GM12892 (cell line): Measurements from ENCODE around the gene C3orf22.

Experiments used
- DNase-seq: peaks from one replicate; pipeline ENCODE4 v3.0.0; 2011; ENCODE audit not compliant: insufficient read length
- FAIRE-seq: peaks from 2 replicates; lab custom pipeline; 2011; peaks lifted over from hg19 to GRCh38; lab: Jason Lieb, UNC
- POLR2A ChIP-seq: IDR thresholded peaks from 2 replicates; pipeline ENCODE4 v1.6.1; 2011; ENCODE audit warnings: low read depth, low read length, control low read depth
- POLR2AphosphoS5 ChIP-seq: IDR thresholded peaks from 2 replicates; pipeline ENCODE4 v1.6.1; 2011; ENCODE audit warnings: low read depth, low read length, control low read depth
- TAF1 ChIP-seq: IDR thresholded peaks from 2 replicates; pipeline ENCODE4 v1.6.1; 2011; ENCODE audit warnings: low read depth, mild to moderate bottlenecking, control low read depth, low read length, borderline replicate concordance

C3orf22 gene

DNA sequence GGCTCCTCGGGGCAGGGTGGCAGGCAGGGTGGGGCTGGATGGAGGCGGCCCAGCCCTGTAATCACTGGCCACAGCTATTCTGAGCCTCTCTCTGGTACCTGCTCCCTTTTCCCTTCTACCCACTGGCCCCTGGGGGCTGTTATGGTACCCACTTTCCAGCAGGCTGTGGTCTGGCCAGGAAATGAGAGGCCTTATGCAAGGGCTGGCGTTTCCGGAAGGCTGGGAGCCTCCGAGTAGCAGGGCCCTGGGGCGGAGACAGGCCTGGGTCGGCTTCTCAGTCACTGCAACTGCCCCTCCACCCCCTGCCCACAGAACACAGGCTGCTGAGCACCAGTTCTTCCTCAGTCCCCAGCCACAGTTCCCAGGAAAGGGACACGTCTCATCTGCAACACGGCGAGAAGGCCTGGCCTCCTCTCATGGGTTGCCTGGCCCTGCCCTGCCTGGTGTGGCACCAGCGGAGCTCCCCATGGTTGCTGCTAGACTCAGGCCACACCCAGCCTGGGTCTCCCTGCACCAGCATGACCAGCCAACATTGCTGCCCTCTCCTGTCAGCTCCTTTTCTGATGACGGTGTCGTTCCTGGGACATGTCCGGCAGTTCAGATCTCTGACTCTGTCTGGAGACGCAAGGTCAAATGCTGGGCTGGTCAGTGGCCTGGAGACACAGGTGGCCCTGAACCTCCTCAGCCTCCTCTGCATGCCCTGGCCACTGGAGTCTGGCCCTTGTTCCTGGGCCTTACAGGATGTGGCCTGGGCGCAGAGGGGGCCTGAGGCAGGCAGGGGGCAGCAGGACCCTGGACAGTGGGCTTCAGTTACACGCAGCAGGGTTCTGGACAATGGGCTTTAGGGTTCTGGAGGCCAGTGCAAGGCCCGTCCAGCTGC lies 28.3 kb downstream of the C3orf22 start:
- DNase-seq, result no peak
- FAIRE-seq, result no peak

DNA sequence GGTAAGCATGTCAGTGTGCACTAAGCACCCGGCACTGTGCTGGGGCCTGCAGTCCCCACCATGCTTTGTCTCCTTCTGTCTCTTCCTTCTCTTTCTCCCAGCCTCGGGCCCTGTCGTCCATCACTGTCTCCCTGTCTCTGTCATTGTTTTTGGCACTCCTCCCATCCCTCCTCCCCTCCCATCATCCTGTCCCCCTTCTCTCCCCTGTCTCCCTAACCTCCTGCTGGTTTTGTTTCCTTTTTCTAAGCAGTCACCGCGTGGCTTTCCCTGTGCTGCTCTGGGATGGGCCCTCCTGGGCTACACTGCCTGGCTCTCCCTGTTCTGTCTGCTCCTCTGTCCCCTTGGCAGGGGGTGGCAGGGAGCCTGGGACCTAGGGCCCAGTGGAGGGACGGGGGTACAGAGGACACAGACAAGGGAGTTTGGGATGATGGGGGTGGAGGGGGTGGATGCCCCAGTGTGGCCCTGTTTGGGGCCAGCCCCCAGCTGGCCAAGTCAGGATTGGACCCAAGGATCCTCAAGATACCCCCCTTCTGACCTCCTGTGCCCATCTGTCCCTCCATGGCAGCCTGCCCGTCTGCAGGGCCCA lies 29.1 kb downstream of the C3orf22 start:
- FAIRE-seq, result no peak
- no peak for DNase-seq
- TF ChIP-seq POLR2A, result no peak
- TF ChIP-seq TAF1, result no peak
- TF ChIP-seq POLR2AphosphoS5, result no peak

More for the DNA sequence above, 28.3 kb downstream of the C3orf22 start:
- TF ChIP-seq TAF1 (no peak), POLR2A (no peak), POLR2AphosphoS5 (no peak)

DNA sequence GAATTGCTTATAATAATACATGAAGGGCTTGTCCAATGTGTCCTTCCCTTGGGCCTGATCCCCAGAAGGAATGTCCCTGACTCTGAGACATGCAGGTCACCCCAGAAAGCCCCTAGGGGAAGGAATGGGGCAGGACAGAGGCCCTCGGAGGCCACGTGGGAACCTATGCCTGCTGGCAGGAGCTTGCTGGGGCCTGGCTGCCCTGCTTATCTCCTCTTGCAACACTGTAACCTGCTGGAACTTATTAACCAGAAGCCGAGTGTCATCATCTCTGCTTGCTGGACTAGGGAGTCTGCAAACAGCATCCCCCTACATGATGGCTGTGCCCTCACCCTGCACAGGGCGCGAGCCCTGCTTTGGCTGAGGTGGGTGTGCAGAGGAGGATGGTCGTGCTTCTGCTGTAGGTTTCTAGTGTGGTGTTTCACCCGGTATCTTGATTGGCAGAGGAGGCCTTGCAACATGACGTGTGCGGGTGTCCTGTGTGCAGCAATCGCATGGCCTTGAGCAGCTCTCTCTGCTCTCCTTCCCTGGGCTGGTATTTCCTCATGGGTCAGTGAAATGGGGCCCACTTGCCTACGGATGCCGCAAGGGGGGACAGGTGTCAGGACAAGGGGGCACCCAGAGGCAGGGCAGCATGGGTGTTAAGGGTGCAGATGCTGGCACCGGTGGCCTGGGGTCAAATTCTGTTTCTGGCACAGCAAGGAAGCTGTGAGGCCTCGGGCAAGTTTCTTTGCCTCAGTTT lies 29.8 kb downstream of the C3orf22 start:
- no peak for TF ChIP-seq POLR2AphosphoS5
- no peak for TF ChIP-seq POLR2A
- no peak for TF ChIP-seq TAF1
- DNase-seq (no peak), FAIRE-seq (no peak)

DNA sequence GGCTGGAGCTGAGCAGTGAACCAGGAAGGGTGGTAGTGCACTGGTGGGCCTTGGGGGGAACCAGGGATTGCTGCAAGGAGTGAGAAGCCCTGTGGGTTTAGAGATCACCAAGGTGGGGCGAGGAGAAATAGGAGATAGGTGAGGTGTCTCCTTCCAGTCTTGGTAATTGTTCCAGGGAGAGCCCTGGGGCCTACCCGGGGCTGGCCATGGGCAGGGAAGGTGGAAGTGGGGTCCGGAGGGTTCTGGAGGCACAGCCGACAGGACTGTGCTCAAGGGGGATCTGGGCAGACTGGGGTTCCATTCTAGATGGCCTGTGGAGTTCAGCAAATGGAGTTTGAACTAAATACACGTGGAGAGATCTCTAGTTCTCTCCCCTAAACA lies 30.3 kb downstream of the C3orf22 start:
- TF ChIP-seq POLR2A (no peak), POLR2AphosphoS5 (no peak), TAF1 (no peak)
- DNase-seq, result no peak
- FAIRE-seq, result no peak

DNA sequence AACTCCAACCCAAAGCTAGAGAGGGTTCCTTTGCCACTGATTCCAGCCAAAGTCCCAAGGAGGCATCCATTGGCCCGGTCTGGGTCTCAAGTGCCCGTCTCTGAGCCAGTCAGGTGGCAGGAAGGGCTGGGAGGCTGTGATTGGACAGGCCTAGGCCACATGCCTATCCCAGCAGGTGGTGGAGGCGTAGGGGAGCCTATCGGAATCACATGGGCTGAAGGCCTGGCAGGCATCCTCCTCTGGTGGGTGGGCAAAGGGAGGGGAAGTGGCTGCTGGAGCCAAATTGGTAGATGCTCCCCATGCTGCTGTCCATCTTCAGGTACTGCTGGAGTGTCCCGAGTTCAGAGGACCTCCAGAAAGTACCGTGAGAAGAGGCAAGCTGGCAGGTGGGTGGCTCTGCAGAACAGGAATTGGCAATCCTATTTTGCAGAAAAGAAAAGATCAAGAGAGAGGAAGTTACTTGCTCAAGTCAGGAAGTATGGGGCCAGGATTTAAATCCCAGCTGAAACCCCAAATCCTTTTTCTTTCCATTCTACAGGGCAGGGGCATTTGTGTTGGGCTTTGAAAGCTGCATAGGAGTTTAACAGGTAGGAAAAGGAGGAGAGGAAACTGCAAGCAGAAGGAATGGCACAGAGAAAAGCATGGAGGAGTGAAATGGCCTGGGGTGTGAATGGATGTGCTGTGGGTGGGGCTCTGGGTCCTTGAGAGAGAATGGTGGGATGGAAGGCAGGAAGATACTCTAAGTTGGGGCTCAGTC lies 31.1 kb downstream of the C3orf22 start:
- FAIRE-seq, result no peak
- DNase-seq, result no peak
- no peak for TF ChIP-seq TAF1
- no peak for TF ChIP-seq POLR2A
- TF ChIP-seq POLR2AphosphoS5, result no peak

DNA sequence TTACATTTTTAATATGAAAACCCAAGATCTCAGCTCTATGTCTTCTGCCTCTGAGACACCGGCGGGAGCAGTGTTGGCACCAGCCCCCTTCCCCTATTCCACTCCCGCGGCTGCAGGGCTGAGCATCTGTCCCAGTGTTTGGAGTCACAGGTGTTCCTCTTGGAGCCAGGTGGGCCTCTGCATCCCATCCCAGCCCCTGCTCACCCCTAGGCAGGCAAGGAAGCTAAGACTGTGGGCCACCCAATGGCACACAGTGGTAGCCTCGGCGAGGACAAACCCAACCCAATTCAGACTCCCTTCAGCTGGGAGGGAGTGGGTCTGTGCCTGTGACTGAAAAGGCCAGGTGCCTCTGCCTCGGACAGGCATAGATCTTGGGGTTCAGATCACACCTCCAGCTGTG lies 31.7 kb downstream of the C3orf22 start:
- DNase-seq, result no peak
- TF ChIP-seq POLR2AphosphoS5 (no peak), TAF1 (no peak), POLR2A (no peak)
- no peak for FAIRE-seq

DNA sequence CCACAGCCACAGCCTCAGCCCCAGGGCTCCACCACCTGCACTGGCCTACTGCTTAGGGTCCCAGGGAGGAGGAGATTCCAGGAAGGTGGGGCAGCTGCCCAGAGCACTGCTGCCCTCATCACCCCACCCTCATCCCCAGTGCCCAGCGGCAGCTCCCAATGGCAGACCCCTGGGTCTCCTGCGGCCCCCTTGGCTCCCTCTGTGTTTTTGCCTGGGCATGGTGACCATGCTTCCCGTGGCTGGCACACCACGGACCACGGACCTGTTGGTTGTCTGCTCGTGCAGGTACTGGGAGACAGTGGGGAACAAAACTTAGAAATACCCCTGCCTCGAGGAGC lies 32.1 kb downstream of the C3orf22 start:
- no peak for DNase-seq
- TF ChIP-seq TAF1, result no peak
- no peak for TF ChIP-seq POLR2A
- TF ChIP-seq POLR2AphosphoS5, result no peak
- no peak for FAIRE-seq

DNA sequence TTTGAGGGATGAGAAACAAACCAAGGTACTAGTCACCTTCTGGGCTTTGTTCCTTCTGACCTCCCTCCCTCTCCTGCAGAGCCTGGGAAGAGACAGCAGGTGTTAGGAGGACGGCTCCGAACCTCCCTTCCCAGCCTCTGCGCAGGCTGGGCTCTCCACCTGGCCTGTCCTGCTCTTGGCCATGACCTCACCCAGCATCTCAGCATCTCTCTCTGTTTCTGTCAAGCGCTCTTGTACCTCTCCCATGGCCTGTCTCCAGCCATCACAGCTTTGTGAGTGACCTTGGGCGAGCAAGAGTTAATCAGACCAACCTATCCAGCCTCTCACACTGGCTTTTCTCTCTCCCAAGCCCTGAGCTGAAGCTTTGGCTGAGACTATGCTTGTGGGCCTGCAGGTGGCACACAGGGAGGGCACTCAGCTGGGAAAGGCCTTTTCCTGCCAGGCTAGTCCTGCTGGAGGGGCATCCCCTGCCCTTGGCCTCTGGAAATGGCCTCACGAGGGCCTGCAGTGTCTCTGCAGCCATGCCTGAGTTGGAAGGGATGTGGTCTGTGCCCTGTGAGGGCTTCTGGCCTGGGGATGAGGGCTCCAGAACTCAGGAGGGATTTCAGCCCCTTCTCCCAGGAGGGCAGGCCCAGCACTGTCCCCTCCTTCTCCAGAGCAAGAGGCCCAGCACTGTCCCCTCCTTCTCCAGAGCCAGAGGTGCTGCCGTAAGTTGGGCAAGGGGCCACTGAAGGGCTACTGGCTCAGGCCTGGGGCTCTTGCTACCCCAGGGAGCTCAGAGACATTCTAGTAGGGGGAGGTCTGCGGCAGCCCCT lies 32.7 kb downstream of the C3orf22 start:
- DNase-seq (no peak), FAIRE-seq (no peak)
- no peak for TF ChIP-seq TAF1

DNA sequence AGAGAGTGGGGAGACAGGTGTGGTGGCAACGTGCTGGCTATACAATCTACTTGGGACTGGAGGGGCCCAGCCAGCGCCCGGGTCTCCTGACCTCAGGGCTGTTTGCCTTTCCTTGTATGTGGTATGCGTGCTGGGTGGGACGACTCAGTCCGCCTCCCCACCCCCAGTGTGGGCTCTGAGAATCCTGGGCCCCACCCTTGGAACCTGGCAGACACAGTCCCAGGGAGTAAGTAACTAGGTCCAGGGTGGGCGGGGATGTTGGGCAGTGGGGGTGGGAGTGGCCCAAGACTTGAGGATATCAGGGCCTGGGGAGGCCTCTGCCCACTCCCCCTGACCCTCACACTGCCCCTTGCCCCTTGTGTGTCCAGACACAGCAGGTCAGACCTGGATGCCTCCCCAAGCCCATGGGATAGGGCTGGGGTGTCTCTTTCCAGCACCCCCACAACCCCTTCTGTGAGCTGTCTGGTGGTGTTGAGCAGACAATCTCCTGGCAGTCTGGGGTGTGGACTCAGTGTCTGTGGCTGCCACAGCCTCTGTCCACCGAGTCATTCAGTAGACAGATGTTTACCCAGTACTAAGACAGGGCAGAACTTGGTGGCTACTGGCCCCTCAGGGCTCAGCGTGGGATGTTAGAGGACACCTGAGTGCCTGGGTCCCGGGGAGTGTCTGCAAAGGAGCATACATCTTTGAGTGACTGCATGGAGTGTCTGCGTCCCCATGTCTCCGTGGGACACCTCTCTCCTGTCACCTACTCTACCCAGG lies 33.5 kb downstream of the C3orf22 start:
- DNase-seq (no peak), FAIRE-seq (no peak)
- TF ChIP-seq POLR2AphosphoS5, result no peak
- TF ChIP-seq POLR2A, result no peak
- no peak for TF ChIP-seq TAF1

DNA sequence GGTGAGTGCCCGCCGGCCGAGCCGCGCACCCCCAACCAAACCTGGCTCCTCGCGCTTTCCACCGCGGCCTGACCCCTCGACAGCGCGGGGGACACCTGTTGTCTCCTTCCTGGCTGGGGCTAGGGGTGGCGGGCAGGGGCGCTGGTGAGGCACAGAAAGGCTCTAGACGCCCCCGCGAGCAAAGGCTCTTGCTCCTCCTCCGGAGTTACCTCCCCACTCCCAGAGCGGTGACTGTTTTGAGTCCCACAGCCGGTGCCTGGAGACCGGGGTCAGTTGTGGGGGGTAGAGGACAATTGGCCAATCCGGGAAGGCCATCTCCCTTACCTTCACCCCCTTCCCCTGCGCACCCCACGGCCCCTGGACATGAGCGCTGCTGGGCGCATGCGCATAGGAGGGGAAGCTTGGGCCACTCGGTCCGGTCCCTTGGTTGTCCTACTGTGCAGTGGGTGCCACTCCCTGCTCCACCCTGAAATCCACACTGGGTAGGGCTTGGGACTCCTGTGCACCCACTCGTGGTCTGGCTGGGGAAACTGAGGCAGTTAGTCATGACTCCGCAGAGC lies 34.2 kb downstream of the C3orf22 start:
- TF ChIP-seq TAF1 (no peak), POLR2AphosphoS5 (no peak), POLR2A (no peak)
- no peak for FAIRE-seq
- DNase-seq, result no peak
